NCI-H345 treated with DMSO at 0.1 percent for 48 hours (cell line): Measurements from ENCODE around the gene THRAP3.

Source experiments
- DNase-seq: peaks from one replicate; lab custom pipeline; 2025; ENCODE audit not compliant: unreplicated experiment; lab: John Stamatoyannopoulos, UW

Gene THRAP3

GRCh38 chr1:36351227-36351977 is 127.2 kb downstream of the THRAP3 start:
- DNase-seq = no peak

GRCh38 chr1:36352125-36352909 is 128.1 kb downstream of the THRAP3 start:
- no peak for DNase-seq

GRCh38 chr1:36352910-36353878 is 129.0 kb downstream of the THRAP3 start:
- DNase-seq = no peak

GRCh38 chr1:36354486-36354885 is 130.2 kb downstream of the THRAP3 start:
- no peak for DNase-seq
